ENCODE results near the gene CDH13.

CDH13 gene

DNA sequence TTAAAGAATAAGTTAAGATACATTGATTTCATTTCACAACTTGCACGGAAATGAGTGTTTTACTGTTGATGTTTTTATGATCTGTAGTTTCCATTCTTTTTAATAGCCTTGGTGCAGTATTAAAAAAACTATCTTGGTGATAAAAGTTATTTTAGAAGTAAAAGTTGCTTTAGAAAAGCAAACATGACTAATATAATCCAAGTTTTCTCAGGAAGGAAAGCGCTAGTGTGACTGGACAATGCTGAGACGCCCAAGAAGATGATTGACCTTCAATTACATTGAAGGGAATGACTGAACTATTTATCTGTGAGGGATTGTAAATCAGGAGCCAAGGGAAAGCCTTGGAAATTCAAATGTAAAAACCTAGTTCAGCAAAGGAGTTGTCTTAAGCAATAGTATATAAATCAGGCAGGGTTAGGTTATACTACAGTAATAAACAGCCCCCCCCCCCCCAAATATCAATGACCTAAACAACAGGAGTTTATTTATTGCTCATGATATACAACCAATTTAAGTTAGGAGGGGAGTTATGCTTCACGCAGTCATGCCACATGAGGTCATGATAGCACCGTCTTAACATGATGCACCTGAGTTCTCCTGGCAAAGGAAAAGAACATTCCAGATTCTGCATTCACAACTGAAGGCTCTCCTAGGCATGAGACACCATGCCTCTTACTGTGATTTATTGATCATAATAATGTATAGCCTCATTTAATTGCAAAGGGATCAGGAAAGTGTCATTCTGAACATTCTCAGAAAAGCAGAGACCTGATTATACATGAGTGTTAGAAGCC lies 443.8 kb downstream of the CDH13 start:
- no peak for DNase-seq

DNA sequence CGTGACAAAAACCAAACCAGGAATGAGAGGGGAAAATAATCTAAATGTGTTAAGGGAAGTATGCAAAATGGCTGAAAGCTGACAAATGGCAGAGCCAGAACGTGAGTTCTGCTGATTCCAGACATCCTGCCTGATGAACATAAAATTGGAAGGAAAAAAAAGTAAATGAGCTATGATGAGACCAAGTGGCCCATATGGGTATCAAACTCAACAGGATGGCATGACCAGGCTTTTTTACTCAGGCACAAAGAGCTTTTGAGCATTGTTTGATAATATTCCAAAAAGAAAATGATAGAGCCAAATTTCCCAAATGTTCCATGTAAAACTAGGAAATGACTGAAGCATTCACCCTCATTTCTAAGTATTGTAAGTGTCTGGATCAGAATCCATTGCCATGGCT lies 449.2 kb downstream of the CDH13 start:
- DNase-seq = no peak

DNA sequence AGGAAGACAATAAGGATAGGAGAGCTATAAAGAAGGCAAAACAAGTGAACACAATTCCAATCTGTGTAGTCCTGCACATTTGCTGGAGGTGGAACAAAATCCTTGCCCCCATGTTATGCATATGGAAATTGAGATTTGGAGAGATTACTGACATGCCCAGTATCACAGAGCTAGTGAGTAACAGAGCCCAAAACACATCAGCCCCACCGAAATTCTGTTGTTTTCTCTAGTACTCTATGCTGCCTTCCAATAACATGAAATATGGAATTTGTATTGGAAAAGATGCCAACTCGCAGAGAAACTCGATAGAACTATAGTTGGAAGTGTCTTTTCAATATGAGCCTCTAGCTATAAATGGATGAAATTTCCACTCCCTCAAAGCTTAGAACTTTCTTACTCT lies 456.6 kb downstream of the CDH13 start:
- no peak for DNase-seq

DNA sequence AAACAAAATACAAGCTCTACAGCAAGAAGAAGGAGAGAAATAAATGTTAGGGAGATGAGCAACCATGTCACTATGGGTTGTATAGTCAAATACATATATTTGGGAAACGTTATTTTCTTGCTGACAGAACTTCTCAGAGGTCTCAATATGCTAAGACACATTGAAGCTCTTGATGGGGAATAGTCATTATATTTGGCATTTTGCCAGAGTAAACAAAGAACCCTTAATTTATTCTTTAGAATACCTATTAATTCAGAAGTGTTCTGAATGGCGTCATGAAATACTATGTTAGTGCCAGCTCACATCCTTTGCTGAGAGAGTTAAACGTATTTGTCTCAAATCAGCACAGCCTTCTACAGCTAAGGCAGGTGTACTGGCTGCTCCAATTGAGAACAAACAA lies 458.9 kb downstream of the CDH13 start:
- DNase-seq = no peak

DNA sequence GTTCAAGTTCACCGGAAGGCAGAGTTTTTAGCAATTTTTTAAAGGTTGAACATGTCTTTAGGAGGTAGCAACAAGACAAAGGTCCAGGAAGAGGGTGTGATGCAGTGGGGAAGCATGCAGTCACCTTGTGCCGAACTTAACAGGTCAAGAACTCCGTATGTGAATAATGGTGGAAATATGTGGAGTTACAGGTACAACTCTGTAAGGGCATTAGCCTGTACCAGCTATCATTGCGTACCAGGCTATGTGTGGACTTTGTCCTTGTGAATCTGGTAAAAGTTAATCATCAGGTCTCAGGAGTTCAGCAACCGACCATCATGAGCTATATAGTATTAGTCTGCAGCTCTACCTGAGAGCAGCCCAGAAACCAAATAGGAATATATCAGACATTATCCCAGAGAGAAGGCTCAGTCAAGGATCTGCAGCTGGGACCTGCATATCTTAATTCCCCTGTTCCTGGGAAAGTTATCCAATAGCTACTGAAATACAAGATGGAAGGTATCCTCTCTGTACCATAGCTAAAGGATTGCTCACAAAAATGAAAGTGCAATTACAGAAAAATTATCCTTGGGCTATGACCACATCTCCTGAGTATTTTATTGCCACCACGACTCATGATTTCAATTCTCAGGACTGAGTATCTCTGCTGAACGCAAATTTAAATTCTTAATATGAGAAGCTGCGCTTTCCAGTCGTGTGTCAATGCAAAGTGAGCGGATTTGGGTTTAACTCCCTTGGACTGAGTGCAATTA lies 469.3 kb downstream of the CDH13 start:
- DNase-seq = no peak

DNA sequence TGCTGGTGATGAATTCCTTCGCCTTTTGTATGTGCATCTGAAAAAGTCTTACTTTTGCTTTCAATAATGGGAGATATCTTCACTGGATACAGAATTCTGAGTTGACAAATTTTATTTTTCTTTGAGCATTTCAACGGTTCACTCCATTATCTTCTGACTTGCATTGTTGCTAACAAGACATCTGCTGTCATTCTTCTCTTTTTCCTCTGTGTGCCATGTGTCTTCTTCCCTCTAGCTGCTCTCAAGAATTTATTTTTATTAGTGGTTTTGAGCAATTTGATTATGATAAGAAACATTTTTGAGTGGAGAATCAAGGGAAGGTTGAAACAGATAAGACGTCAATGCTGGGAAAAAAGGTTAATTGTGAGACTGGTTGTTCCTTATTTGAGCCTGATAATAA lies 471.8 kb downstream of the CDH13 start:
- DNase-seq = no peak

DNA sequence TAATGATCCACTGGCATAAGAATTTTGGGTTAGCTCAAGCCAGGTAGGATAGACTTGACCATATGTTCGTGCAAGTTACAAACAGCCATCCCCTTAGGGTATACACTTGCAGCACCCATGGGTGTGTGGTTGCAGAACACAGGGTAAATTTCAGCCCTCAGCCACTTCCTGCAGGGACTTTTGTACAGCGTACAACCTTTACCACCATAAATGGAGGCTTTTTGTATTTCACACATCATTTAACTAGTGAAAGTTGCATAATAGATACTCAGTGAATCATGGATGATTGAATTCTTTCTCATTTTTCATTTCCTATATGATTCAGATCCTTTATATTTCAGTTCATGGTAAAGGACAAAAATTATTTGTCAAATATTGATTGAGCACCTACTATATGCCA lies 473.9 kb downstream of the CDH13 start:
- DNase-seq = no peak

DNA sequence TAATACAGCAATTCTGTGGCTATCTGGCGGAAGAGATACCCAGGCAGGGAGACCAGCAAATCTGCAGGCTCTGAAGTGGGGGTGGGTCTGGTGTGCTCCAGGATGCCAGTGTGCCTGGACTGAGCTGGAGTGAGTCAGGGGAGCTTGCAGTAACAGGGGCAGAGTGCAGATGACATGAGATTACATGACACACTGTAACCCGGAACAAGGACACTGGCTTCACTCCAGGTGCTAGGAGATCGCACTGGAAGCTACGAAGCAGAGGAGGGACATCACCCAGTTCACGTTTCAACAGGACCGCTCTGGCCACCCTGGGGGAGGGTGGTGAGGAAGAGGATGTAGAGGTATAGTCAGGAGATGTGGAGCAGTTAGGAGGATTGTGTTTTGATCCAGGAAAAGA lies 475.6 kb downstream of the CDH13 start:
- DNase-seq = no peak

DNA sequence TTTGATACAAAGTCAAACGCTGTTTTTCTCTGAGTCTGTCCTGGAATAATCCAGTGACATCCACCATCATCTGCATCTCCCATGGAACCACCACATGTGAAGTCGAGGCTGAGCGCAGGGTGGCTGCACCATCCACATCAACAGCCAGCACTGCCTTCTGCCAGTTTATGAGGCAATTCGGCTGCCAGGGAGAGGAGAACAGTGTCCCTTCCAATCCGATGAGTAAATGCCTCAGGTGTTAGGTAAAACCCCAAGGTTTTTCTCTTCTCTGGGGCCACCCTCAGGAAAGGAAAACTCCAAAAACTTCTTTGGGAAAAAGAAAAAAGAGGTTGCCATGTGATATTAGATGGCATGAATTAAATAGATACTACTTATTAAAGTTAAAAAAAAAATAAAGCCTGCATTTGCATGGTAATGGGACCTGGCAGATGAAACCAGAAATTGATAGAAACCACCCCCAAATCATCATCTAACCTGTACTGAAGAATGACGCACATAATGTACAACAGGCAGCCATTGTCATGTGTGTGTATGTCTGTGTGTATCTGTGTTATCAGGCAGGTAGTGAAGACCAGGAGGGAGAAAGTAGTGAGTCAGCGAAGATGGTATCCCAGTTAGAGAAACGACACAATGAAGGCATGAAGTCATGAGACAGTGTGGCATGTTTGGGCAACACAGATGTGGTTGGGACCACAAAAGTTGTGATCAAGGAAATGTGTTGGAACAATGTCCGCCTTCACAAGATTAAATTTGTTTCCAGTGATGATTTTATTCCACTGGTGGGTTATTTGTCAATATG lies 478.7 kb downstream of the CDH13 start:
- no peak for DNase-seq

DNA sequence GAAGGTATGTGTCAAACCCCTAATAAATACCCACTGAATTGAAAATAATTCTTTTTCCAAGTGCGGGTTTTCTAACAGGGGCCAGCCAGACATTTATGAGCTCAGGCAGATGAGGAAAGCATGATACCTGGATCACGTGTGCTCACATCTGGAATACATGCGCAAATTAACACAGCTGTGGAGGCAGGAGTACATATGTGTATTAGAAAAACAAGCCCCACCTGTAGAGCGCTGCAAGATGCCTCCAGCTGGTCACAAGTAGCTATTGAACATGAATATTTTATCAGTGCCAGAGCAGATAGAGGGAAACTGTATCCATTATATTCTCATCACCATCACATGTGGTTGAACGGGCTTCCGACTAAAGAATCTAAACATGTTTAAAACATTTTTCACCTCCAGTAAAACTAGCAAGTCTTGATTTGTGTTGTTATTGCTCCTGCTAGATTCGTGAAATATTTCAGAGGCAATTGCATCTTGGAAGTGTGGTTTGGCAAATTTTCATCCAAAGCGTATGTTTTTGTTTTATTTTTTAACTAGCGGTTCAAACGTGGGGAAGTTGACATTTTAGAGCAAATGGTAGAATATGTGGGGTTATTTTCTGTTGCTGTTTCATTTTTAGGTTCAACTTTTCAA lies 482.8 kb downstream of the CDH13 start:
- no peak for DNase-seq

DNA sequence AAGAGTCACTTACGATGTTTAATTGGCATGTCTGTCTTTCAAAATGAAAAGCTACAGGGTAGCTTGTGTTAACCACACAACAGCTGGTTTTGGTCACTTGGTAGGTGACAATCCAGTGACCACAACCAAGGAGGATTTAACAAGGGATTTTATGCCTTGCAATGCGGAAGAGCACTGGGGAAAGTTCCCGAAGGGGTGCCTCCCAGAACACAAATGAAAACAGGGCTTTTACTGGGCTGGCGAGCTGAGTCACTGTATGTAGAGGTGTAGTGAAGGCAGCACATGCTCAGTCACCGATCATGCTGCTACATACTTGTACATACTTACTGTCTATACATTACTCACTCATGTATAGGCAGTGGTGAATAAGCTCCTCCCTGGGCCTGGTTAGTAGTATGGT lies 483.5 kb downstream of the CDH13 start:
- no peak for DNase-seq

DNA sequence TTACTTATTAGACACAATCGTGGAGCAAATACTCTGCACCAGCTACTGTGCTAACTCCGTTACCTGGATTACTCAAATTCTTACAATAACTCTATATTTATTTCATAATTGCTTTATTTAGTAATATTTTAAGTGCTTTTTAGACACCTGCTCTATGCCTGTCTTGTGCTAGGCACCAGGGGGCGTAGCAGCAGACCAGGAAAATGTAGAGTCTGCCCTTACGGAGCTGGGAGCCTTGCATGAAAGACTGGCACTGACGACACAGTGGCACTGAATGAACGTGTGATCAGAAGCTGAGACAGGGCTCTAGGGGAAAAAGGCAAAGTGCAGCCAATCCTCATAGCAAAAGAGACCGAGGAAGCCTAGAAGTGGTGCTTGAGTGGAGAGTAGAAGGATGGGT lies 486.5 kb downstream of the CDH13 start:
- no peak for DNase-seq

DNA sequence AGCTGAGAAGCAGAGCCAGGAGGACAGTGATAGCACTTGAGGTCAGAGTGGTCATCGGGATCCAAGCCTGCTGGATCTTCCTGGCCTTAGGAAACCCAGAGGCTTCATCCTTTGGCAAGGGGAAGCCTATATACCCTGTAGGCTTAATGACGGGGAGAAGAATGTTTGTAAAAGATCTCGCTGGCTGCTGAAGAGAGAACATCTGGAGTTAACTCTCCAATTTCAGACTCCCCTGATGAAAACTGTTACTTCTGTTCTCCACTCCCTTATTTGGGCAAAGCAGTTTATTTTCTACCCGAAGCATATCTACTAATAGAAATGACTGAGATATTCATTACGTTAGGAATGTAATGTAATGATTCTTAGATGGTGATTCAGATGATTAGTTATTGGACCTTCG lies 487.0 kb downstream of the CDH13 start:
- no peak for DNase-seq

DNA sequence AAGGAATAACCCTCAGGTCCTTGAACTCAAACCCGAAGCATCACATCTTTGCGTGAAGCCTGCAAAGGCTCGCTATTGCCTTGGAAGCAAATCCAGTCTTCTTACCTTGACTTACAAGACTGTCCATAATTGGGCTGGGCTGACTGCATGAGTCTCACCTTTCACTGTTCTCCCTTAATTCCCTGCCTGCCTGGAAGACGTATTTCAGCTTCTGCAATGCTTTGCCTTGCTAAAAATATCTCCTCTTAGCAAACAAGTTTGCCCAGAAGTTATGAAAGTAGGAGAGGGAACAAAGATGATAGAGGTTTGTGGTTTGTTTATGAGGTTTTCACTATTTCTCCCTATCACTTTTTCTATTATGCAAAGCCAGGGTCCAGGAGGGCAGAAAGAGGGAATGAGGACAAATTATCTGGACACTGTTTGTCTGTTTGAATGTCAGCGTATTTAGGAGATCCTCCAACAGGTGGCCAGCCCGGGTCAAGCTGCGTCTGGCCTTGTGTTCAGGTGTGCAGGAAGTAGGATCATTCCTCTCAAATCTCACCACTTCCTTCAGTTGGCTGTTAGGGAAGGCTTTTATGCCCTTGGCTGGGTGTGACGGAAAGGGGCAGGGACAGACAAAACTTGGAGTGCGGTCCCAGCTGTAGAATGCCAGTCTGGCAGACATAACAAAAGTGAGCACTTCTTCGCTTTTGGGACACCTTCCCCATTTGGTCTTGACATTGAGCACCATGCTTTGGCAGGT lies 488.9 kb downstream of the CDH13 start:
- no peak for DNase-seq

DNA sequence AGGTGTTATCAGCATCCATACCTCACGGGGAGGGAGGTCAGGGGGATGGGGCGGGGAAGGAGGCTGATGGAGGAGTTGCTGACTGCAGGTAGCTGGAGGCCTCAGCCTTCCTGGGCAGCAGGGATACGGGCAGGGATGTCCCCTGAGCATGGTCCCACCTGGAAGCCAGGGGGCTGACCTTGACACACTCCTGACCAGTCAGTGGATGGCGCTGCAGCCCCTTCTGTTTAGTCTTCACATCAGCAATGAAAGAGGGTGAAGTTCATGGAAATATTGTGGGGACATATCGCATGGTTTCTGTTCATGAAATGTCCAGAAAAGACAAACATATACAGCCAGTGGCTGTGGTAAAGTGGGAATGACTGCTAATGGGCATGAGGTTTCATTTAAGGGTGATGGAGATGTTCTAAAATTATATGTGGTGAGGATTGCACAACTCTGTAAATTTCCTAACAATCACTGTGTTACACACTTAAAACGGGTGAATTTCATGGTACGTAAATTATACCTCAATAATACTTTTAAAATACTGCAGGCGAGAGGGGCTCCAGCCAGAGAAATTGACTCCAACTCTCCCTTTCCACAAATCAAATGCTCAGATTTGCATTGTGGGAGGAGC lies 489.6 kb downstream of the CDH13 start:
- no peak for DNase-seq

DNA sequence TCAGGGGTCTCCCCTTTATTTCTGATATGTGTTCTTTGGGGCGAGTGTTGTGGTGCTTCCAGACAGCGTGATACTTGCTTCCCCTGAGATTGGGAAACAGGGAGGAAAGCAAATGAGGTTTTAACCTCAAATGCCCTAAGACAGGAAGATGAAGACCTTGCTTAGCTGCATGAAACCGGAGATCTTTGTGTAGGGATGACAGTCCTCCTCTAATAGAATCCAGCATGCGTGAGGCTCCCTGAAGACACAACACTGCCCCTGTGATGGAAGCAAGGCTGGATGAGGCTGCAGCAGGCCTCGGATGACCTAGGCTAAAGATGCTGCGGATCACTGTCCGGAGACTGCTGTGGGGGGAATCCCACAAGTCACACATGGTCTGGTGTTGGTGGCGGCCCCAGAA lies 491.0 kb downstream of the CDH13 start:
- DNase-seq = no peak

DNA sequence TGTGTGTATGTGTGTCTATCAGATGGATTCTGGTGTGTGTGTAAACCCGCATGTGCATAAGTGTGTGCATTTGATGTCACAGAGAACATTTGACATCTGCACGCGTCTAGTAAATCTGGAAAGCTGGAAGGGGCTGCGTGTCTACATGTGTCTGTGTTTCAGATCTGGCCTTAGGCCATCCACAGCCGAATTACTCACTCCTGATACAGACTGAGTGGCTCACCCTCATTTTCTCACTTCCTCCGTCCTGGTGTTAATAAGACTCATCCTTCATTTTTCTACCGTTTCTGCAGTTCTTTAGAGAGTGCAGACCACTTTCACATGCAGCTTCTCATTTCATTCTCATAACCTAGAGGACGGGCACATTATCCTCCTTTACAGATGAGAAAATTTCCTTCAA lies 491.6 kb downstream of the CDH13 start:
- DNase-seq = no peak

DNA sequence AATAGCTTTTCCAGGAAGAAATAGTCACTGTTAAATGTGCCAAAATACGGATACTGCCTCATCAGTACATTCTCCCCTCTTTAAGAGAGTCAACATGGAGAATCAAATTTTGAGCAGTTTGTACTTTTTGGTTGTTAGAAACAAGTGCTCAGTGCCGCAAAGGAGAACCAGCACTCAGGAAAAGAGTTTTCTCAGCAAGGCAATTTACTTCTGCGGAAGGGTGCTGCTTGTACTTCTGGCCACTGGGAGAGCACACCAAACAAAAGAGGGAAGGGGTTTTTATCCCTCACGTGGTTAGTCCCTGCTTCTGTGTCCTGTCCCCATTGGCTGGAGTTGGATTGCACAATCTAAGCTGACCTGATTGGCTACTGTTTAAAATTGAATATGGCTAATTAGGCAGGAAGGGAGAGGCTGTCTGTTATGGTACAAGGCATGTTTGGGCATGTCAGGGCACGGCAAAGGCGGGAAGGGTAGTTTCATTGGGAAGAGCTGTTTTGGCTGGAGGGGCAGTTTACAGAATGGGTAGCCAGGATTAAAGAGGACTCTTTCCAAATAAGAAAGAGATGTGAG lies 499.3 kb downstream of the CDH13 start:
- DNase-seq = no peak

DNA sequence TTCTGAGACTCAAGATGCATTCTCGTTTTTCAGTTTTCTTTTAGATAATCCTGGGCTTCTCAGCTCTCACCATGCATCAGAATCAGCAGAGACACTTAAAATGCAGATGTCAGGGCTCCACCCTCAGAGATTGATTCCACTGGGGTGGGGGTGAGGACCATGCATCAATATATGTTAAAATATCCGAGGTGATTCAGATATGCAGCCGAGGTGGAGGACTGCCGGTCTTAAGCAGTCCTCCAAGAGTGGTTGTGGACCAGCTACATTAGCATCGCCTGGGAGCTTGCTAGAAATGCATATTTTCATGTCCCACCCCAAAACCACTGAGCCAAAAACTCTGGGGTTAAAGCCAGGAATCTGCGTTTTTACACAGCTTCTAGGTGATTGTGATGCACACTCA lies 501.3 kb downstream of the CDH13 start:
- no peak for DNase-seq

DNA sequence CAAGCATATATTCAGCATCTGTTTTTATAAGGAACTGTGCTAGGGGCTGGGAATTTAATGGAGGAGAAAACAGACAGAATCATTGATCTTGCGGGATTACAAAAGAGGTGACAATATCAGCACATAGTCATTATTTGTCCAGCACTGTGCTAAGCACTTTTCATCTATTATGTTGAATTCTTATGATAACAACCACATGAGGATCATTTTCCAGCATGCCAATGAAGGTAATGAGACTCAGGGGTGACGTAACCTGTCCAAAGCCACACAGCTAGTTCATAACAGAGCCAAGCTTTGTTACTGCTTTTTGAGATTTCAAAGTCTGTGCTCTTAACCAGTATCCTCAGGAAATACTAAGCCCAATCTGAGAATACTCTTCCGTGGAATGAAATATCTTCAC lies 503.3 kb downstream of the CDH13 start:
- no peak for DNase-seq

DNA sequence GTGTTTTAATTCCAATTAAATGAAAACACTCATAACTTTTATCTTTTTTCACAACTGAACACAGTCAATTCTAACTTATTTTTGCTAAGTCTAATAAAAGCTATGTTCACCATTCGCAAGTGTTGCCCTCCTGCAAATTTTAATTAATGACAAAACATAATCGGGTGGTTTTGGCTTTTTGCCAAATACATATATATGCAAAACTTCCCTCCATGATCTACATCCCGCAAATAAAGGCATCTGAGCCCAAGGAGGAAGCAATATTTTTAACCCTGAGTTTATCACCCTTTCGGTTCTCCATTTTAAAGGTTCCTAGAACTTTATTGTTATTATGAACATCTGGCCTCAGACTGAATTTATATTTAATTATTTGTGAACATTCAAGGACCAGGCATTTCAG lies 507.9 kb downstream of the CDH13 start:
- DNase-seq = no peak

DNA sequence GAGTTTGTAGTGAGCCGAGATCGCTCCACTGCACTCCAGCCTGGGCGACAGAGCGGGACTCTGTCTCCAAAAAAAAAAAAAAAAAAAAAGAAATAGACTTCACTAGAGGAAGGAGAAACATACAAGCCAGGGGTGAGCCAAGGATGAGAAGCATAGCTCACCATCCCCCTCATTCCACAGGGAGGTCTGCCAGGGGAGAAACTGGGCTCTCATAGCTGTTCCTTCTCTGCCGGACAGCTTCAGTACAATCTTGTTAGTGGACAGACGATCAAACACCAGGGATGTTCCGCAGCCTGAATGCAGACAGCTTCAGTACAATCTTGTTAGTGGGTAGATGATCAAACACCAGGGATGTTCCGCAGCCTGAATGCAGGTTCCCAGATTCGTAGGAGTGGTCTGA lies 509.6 kb downstream of the CDH13 start:
- no peak for DNase-seq

All from NCI-H345 (cell line).